ENCODE measurements around the gene TRAF3.

Gene TRAF3

GRCh38 chr14:102937331-102938175 lies 160.3 kb downstream of the TRAF3 start:
- no peak for DNase-seq (ENCODE audit: low read depth, low spot score)

DNA sequence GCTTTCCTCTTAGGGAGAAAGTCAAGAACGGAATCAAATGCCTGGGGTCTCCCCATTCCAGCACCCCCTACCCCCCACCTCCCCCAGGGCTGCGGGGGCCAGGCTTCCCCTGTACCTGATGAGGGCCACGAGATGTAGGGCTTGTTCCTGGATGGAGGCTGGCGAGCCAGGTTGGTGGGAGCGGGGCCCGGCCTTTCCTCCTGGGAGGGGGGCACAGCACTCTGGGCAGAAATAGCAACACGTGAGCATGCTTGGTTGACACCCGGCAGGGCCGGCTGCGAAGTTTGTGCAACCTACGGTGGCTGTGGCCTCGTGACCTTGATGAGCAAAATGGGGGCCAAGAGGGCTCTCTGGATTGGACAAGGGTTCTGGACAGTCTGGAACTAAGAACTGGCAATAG lies 160.9 kb downstream of the TRAF3 start:
- no peak for DNase-seq (ENCODE audit: low read depth, low spot score)

GRCh38 chr14:102939329-102939728 lies 162.1 kb downstream of the TRAF3 start:
- no peak for DNase-seq (ENCODE audit: low read depth, low spot score)

- DNase-seq (ENCODE audit: low read depth, low spot score) = no peak
These were observed 162.7 kb downstream of the TRAF3 start for GRCh38 chr14:102939820-102940561.

DNA sequence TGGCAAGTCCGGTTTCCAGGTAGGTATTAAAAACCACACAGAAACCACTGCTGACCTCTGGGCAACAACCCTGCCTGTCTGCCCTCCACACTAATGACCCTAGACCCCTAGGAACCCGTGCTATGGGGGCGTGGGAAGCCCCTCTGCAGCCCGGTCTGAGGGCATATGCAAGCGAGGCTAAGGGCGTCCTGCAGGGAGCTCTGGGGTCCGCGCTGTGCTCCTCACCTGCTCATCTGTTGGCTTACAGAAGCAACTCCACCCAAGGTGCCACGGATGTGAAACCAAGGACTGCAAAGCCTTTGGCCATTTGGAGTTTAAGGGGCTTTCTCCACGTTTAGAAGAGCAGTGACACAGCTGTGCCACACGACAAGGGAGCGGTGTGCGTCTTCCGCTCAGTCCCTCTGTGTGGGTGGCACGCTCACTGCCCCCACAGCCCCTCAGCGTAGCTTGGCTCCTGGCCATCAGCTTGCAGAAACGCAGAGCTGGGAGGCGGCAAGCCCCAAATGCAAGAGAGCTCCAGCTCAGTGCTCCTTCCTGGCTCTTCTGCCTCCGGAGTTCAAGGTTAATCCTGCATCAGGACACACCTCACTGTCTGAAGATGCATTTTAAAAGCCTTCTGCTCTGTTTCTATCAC lies 163.6 kb downstream of the TRAF3 start:
- DNase-seq (ENCODE audit: low read depth, low spot score) = no peak

- DNase-seq (ENCODE audit: low read depth, low spot score) = no peak
These were observed 164.3 kb downstream of the TRAF3 start for GRCh38 chr14:102941419-102942011.

- no peak for DNase-seq (ENCODE audit: low read depth, low spot score)
These were observed 164.8 kb downstream of the TRAF3 start for GRCh38 chr14:102942069-102942468.

DNA sequence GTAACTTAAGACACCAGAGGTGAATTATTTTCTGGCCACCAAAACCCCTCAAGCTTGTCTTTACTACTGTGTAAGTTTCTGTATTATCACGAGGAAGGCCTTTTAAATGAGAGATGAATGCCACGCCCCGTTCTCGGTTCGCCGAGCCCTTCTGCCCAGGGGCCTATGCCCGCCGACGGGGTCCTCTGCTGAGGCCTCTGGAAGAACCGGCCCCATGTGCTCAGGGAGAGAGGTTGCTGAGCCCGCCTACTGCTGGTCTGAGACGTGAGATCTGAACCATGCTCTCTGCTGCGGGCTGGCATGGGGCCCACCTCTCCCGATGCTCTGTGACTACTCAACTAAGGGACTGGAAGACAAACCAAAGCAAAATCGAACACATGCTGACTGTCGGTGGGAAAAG lies 166.2 kb downstream of the TRAF3 start:
- no peak for DNase-seq (ENCODE audit: low read depth, low spot score)

DNA sequence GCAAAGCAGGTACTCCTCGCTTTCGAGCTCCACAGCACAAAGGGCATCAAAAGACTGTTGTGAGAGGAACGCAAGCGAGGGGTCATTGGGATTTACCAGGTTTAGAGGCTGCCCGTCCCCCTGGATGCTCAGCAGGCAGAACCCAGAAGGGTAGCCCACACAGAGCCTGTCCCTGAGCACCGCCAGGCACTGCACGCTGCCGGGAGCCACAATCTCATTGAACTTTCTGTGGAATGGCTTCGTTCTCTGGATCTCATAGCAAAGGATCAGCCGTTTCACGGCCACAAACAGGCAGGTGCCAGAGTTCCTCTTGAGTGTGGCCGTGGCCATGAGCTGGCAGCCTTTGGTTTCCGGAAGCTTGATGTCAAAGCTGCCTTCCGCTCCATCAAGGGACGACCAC lies 166.7 kb downstream of the TRAF3 start:
- DNase-seq (ENCODE audit: low read depth, low spot score) = no peak

DNA sequence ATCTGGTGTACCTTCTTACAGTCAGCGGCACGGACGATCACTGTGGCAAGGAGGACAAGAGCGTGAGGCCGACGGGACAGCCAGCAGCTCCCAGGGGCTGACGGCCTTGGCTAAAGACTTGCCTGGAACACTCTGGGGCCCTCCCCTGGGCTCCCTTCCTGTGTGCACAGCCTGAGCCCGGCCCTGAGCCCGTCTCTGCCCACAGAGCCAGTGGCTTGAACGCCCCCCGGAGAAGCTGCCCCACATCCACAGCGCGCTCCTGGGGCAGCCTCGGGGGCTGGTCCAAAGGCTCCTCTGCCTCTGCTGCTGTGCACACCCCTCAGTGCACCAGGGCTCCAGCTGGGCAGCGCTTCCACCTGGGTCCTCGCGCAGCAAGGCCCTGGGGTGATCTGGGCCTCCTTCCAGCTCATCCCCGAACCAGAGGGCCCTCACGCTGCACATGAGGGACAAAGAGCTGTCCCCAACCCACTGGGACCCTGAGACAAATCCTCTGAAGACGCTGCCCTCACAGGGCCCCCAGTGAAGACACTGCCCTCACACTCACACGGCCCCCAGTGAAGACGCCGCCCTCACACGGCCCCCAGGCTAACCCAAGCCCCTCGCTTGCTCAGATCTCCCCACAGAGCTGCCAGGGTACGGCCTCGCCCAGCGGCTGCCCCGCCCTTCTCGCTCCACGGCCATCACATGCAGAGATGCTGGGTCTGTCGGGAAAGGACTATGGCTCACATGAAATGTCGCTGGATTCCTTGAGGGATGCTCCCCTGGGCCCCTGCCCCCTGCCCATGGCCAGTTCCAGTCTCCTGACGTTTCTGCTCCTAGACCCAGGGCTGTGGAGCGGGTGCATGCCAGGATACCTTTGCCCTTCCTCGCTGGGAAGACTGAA lies 167.4 kb downstream of the TRAF3 start:
- no peak for DNase-seq (ENCODE audit: low read depth, low spot score)

- DNase-seq (ENCODE audit: low read depth, low spot score) = no peak
These were observed 168.3 kb downstream of the TRAF3 start for GRCh38 chr14:102945346-102946130.

GRCh38 chr14:102947321-102948103 lies 170.3 kb downstream of the TRAF3 start:
- DNase-seq (ENCODE audit: low read depth, low spot score) = no peak

DNA sequence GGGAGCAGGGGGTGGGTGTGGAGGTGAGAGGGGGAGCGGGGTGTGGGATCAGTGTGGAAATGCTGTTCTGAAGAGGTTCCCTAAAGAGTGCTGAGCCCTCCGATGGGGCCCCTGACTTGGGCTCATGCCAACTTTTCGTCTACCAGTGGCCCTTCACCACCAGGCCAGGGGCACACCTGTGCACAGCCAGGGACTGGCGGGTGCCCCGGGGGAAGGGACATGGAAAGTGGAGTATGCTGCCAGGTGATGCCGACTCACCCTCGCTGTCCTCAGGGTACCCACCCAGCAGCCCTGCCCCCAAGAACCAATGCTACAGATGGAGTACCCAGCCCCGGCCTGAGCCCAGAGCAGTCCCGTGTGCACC lies 171.4 kb downstream of the TRAF3 start:
- DNase-seq (ENCODE audit: low read depth, low spot score) = no peak

GRCh38 chr14:102949062-102949800 lies 172.0 kb downstream of the TRAF3 start:
- no peak for DNase-seq (ENCODE audit: low read depth, low spot score)

DNA sequence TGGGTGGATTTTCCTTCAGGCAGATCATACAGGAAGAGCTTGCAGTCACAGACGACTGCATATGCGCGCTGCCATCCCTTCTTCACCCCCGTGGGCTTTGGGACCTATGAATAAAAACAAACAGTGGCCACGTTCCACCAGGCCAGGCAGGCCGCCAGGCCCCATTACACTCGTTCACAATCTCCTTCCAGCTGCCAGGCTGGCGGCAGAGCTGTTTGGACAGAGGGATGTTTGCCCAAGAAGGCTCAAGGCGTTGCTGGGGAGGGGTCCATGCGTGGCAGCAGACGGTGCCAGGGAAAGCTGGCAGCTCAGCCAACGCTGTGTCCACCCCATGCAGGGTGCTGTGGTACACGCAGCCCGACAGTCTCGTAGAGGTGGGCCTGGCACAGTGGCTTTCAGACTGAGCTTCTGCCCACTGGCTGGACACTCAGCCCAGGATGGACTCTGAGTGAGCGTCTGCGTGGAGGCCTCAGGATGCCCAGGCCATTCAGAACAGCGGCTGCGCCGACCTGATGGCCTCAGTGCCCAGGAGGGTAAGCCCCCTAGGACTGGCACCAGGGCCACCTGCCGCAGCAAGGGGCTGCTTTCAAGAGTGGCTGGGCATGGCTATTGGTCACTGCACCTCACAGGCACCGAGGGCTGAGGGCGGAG lies 172.7 kb downstream of the TRAF3 start:
- no peak for DNase-seq (ENCODE audit: low read depth, low spot score)

GRCh38 chr14:102951034-102951433 lies 173.8 kb downstream of the TRAF3 start:
- no peak for DNase-seq (ENCODE audit: low read depth, low spot score)

- no peak for DNase-seq (ENCODE audit: low read depth, low spot score)
These were observed 174.6 kb downstream of the TRAF3 start for GRCh38 chr14:102951799-102952198.

DNA sequence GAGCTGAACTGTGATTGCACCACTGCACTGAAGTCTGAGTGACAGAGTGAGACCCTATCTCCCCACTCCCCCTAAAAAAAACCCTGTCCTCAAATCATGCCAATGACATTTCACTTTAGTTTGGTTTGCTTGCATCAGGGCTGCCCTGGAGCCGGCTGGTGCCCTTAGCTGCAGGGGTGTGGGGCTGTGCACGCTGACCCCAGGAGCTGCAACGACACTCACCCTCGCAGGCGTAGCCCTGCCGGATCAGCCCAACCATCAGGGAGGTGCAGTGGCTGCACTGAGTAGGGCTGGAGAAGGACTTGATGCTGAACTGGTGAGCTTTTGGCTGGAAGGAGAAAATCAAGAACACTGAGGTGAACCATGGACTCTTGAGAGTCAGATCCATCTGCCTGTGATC lies 175.0 kb downstream of the TRAF3 start:
- no peak for DNase-seq (ENCODE audit: low read depth, low spot score)

Measured in activated CD4-positive, CD25-positive, alpha-beta regulatory T cell treated with anti-CD3 and anti-CD28 coated beads, Interleukin-2, amount 50 U/mL, for 16 hours (primary cell).